HG03135 (cell line): ENCODE results near the gene TAOK2.
"Not testable (repeated sequence)": the region's sequence is repeated elsewhere in the genome, so short reads cannot be mapped to it uniquely, and the experiment has no call there.

Experiments
- ATAC-seq: cut with Tn5 transposase; IDR thresholded peaks from one replicate; pipeline ENCODE4 v1.9.1; 2021; ENCODE audit warnings: mild to moderate bottlenecking, moderate library complexity; ENCODE audit not compliant: unreplicated experiment

TAOK2 gene

DNA sequence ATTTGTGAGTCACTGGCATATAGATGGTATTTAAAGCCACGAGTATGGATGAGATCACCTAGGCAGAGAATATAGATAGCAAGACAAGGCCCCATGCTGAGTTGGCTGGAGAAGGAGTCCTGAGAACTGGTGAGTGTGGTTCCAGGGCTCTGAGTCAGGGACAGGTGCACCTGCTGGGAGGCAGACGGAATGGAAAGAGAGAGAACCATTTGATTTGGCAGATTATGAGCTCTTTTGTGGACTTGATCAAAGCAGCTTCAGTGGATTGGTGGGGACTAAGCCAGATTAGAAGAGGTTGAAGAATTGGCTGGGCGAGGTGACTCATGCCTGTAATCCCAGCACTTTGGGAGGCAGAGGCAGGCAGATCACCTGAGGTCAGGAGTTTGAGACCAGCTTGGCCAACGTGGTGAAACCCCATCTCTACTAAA is 45.1 kb downstream of the TAOK2 start:
- no peak for ATAC-seq

DNA sequence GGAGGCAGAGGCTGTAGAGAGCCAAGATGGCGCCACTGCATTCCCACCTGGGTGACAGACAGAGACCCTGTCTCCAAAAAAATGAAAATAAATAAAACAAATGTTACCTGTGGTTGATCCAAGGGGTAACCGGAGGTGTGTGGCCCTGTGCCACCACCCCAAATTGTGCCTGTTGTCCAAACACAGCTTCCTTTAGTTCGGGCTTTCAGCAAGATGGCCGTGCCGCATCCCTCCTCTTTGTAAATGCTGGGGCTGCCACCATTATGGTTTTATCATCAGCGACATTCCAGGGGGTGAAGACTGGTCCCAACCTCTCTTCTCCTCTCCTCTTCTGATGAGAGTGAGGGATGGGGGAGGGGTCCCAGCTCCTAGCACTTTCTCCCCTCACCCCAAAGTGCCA is 49.2 kb downstream of the TAOK2 start, which contains the start of gene C16orf92:
Gene C16orf92 (plus strand): TSS at position 312 of the 400 bp plus-strand sequence. CDS start 143 bp downstream, outside the sequence.
- ATAC-seq: no peak

DNA sequence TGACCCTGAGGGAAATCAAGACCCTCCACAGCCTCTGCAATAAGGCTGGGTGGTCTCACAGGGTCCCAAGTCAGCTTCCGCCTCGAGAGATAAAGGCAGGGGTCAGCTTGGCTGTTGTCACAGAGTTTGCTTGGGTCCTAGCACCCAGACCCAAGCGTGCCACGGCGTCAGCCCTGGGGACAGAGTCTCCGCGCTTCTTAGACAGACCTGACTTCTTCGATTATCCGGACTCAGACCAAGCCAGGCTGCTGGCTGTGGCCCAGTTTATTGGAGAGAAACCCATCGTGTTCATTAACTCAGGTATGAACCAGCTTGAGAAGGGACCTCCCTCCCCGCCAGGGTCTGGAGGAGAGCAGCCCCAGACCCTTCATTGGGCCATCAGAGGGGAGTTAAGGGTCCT is 49.9 kb downstream of the TAOK2 start:
- no peak for ATAC-seq

DNA sequence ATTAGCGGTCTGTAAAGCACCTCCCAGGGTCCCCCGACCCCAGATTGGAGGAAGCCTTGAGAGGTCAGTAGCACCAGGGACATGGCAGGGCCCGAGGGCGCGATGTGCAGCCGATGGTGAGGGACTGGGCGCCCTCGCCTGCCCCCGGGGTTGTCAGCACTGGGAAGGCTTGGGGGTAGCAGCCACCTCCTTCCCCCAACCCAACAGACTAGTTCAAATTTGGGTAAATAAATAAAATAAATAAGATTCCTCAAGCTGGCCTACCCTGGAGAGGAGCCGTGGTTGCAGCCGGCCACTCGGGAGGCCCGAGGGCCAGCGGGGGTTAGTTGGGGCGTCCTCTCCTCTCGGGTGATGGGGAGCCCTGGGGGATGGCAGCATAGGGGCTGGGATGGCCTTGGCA is 50.8 kb downstream of the TAOK2 start:
- no peak for ATAC-seq

DNA sequence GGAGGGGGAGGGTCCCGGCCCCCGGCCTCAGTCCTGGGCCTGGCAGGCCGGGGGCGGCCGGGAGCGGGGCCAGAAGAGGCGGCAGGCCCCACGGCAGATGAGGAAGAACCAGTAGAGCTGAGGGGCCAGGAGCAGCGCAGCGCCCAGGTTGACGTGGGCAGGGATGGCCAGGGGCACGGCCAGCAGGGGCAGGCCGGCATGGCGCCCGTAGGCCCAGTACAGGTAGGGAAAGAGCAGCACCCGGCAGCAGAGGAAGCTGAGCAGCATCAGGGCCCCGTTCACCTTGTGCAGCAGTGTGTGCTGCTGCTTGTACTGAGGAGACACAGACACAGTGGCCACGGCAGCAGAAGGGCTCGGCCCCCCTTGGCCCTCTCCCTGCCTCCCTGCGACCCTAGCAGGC is 51.5 kb downstream of the TAOK2 start:
- ATAC-seq: no peak

DNA sequence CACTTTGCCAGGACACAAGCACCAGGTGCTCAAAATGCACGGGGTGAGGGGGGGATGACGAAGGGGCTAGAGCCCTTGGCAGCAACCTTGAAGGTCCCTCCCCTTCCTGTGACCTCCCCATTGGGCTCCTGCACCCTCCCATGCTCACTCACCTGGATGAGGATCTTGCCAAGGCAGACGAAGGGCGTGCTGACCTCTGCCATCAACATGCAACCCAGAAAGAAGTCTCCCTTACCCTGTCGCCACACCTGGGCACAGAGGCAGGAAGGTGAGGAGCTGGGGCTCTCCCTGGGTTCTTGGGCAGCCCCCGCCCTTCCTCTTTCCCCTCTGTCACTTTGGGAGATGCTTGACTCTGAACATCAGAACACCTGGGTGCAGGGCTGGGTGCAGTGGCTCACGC is 51.9 kb downstream of the TAOK2 start:
- no peak for ATAC-seq

DNA sequence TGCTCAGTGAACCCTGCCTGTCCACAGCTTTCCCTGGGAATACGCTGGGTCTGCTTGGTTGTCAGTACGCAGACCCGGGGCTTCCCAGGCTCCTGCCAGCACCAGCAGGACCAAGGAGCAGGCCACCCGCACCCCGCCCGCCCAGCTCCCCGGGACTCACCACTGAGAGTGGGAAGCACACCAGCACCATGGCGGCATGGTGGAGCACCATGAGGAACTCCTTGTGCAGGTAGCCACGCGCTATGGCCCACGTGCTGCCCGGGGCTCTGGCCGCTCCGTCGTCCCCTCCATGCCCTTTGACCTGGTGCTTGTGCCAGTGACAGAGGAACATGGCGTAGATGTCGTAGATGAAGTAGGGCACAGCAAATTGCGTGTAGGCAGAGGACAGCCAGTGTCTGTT is 52.8 kb downstream of the TAOK2 start:
- no peak for ATAC-seq

DNA sequence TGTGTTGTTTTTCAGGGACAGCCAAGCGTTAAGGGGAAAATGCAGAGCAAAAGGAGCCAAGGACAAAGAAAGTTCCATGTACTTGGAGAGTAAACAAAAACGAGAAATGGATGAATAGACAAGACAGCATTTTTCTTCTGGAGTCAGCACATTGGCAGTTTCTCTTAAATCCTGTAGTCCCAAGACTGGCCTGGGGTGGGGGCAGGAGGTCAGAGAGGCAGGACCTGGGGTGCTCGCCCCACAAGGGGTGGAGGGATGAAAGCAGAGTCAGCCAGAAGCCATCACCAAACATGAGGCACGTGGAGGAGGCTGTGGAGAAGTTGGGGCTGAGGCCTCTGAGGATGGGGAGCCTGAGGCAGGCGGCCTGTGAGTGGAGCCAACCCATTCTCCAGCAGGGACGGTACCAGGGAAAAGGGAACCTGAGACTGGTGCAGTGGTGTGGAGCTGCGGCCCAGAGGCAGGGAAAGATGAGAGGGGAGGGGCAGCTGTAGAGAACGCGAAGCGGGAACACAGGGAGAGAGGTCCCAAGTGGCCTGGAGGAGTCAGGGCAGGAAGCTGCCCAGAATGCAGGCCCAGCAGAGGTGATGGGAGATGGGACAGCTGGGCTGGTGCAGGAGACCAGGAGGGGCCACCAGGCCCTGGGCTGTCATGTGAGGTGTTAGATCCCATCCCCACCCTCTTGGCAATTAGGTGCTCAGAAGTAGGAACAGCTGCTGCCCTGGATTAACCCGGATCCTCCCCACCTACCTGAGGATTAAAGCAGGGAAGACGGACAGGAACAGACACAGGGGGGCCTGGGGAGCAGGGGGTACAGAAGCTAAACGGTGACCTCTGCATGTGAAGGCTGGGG is 54.1 kb downstream of the TAOK2 start:
- ATAC-seq: no peak

DNA sequence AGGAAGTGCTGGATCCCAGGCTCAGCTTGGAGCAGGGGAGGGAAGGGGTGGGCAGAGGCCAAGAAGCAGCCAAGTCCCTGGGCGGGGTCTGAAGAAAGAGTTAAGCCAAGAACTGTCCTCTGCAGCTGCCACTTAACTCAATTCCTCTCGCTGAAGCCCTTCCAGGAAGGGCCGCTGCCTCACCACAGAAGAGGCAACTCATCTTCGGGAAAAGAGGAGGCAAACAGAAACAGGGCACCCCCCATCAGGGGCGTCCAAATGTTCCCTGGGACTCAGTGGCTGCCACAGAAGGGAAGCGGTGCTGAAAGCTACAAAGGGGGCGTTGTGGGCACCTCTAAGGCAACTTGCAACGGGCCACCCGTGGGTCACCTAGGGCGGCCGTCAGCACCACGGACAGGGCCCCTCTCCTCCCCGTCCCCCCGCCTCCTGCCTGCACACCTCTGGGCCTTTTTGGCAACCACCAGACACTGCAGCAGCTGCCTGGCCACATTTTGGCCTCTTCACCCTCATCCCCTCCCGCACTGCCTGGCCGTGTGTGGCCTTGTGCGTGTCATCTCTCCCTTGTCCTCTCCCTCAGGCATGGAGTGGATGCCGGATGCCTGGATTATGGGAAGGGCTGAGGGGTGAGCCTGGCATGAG is 54.9 kb downstream of the TAOK2 start:
- ATAC-seq: no peak

DNA sequence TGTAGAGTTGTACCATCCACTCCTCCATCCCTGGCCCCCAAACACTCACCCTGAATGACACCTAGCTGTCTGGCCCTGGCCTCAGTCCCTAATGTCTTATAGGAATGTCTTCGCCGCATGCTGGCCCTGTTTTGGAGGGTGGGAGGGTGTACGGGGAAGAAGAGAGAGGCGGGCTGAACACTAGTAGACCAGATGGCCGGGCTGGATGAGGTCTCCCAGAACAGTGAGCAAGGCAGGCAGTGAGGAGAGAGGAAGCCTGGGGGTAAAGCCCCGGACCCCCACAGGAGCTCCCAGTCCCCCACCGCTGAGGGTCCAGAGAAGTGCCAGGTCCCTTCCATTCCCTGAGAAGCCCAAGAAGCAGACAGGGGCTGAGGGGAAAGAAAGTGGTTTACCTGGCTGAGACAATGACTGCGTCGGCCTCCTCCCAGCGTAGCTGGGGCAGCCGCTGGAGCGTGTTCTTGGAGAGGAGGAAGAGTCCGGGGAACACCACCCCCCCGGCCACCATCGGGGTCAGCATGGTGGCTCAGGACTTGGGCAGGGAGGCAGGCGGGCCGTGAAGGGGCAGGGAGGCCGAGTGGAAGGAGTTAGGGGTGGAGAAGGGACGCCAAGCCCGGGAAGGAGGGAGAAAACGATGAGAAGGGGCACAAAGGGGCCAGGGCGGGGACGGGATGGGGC is 56.5 kb downstream of the TAOK2 start:
- no peak for ATAC-seq

DNA sequence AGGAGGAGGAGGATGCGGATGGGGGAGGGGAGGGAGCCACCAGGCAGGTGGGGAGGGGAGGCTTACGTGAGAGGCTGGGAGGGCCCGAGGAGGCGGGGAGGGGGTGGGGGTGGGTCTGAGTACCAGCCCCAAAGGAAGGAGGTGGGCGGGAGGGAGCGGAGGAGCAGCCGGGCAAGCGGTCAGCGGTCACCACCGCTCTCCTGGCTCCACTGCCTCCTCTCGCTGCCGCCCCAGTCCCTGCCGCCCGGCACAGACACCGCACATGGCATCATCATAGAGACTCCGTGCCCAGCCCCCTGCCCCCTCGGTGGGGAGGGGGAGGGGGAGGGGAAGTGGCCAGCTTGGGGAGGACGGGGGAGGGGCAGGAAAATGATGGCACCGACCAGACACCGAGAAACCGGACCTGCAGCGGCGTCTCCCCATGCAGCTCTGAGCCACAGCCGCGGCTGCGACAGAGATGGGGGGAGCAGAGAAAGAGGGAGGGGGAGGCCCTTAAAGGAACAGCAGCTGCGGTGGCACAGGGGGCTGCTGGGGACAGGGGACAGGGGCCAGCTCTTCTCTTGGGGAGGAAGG is 57.3 kb downstream of the TAOK2 start, which contains the start of gene TLCD3B:
Gene TLCD3B (minus strand): TSS at position 431 of the 573 bp plus-strand sequence. CDS start 744 bp downstream, outside the sequence.
- ATAC-seq: no peak

DNA sequence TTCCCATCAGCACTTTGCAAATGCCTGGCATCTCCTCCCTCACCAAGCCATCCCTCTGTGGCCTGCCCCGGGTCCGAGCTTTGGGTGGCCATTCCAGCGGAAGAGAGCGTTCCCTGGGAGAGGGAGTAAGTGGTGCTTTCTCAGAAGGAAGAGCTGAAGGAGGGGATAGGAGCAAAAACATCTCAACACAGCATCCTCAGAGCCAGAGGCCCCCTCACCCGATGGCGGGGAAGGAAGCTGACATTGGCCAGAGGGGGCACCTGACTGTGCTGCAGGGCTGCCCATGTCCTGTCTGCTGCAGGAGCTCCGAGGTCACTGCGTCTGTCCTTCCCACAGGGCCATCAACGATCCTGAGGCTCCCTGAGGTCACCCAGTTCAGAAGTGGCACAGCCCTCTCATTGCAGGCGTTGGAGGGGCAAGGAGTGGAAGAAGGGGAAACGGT is 57.8 kb downstream of the TAOK2 start:
- no peak for ATAC-seq

DNA sequence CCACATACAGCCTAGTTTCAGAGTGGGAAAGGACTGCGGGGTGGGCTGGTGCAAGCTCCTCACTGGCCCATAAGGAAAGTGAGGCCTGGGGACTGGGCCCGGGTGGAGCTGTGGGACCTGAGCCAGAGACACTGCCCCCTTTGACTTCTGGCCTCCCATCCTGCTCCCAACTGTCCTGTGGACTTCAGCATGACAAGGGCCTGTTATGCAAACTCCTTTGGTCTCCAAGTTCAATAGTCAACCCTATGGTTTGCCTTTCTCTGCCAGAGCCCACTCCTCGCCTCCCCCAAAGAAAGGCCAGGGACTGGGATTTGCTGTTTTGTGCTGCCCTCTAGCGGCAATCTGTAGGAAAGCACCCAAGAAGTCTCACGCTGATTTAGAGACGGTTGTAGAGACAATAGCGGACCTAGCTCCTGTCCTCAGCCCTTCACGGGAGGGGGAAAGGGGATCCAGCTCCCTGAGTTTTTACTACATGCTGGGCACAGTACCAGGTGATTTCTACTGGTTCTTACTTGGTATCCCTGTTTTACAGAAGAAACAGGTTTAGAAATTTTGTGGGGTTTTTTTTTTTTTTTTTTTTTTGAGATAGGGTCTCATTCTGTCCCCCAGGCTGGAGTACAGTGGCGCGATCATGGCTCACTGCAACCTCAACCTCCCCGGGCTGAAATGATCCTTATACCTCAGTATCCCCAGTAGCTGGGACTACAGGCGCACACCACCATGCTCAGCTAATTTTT is 58.6 kb downstream of the TAOK2 start:
- ATAC-seq: no peak

DNA sequence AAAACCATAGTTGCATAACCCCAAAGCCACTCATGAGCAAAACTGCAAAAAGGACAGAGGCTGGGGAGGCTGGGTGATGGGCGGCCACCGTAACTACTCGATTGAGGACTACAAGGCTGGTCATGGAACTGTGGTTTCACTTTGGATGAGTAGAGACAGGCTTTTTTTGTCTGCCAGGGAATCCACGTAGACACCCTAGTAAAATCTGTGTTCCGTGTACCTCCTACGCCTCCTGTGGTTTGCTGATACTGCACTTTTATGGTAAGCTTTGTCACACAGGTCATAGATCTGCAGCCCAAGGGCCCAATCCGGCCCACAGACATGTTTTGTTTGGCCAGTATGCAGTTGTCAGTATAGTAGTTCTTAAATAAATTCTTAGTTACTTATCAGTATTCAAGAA is 59.6 kb downstream of the TAOK2 start:
- no peak for ATAC-seq

DNA sequence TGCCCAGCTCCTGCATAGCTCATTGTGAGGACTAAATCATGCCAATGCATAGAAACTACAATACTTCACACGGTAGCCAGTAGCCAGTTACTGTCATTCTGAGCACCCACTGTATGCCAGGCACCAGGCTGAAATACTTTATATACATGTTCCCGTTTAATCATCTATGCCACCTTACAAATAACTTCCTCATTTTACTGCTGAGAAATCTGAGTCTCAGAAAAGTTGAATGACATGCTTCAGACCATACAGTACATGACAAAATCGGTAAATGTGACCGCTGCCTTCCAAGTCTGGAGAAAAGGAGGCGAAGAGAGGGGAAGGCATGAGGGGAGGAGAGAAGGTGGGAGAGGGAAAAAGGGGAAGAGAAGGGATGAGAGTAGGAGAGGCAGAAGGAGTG is 66.6 kb downstream of the TAOK2 start:
- no peak for ATAC-seq

DNA sequence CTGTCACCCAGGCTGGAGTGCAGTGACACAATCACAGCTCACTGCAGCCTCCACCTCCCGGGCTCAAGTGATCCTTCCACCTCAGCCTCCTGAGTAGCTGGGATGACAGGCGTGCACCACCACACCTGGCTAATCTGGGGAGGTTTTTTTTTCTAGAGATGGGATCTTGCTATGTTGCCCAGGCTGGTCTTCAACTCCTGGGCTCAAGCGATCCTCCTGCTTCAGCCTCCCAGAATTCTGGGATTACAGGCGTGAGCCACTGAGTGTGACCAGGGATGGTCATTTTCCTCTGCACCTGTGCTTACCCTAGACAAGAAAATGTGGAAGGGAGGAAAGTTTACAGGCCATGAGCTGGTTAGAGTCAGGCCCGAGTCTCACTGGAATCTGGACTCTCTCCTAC is 67.0 kb downstream of the TAOK2 start:
- ATAC-seq: not testable (repeated sequence)

DNA sequence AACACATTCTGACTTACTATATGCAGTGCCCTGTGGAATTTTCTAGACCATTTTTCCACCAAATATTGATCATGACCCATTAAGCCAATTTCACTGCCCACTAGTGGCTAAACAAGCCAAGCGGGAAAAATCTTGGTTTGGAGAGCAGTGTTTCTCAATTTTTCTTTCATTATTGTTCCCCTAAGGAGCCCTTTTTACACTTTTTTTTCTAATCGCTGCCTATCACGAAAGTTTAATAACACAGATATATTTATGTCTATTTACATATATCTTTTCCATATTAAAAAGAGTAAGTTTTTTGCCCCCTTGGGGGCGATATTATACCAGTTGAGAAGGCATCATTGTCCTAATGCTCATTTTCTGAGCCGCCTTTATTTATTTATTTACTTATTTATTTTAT is 68.2 kb downstream of the TAOK2 start:
- no peak for ATAC-seq
